HepG2 (cell line): Measurements from ENCODE around the gene SLC38A1. TPM values are rescaled to one million over a fixed set of nuclear protein-coding genes. Genes with fewer than 3 reads are reported as not detected.

ENCODE experiments used
- ATAC-seq: fragments of 200-7000 bp; cut with Tn5 transposase; 3 replicates; pipeline ENCODE4 v1.9.1; 2020; ENCODE audit warnings: mild to moderate bottlenecking, moderate library complexity
- BruUV-seq: library from RNA; stranded (reverse); fragments of 400-500 nt; replicated peaks from 2 replicates; lab custom pipeline; 2021; lab: Mats Ljungman, UMichigan
- CTCF ChIA-PET: fragments of 300-600 bp; formaldehyde crosslinking; extraction: SDS; loops from one replicate; lab custom pipeline; 2021; ENCODE audit warnings: low total read pairs, inconsistent platforms, low intra/inter-chr PET ratio; lab: Yijun Ruan, JAX
- POLR2A ChIA-PET: fragments of 350-600 bp; sonication (Branson Sonifier 250); formaldehyde crosslinking; loops from one replicate; lab custom pipeline; 2020; ENCODE audit warnings: antibody characterized with exemption, inconsistent platforms; lab: Yijun Ruan, JAX
- DNase-seq: peaks from one replicate; pipeline ENCODE4 v3.0.0-alpha.2; 2015; ENCODE audit warnings: low spot score
- FAIRE-seq: peaks from 3 replicates; lab custom pipeline; 2011; peaks lifted over from hg19 to GRCh38; lab: Jason Lieb, UNC
- H2AFZ ChIP-seq: one replicate; pipeline ENCODE4 v1.6.1; 2011; ENCODE audit warnings: low read length, inconsistent platforms
- H3K27ac ChIP-seq: fragments of 300-600 bp; 3 replicates; pipeline ENCODE4 v1.8.0; 2011; ENCODE audit warnings: mixed run types, mild to moderate bottlenecking, mixed read lengths, low read length, inconsistent platforms; ENCODE audit not compliant: insufficient read depth; ENCODE audit errors: extremely low read length
- H3K27me3 ChIP-seq, 2 experiments: fragments of 200-600 bp in 1 of 2; 2 replicates in 1 of 2; 3 replicates in 1 of 2; pipeline versions ENCODE4 v1.6.0 to v1.8.0; 2011; ENCODE audit warnings: low read length in 2 of 2, mild to moderate bottlenecking in 2 of 2, moderate library complexity in 2 of 2, inconsistent platforms in 1 of 2; ENCODE audit not compliant: insufficient read depth in 2 of 2, control insufficient read depth in 1 of 2
- H3K36me3 ChIP-seq, 2 experiments: fragments of 200-600 bp in 1 of 2; replicated peaks in 1 of 2; 2 replicates in 1 of 2; 3 replicates in 1 of 2; pipeline versions ENCODE4 v1.5.1 to v1.8.0; 2011; ENCODE audit warnings: low read length in 2 of 2, inconsistent platforms in 1 of 2; ENCODE audit not compliant: insufficient read depth in 2 of 2, control insufficient read depth in 1 of 2
- H3K4me1 ChIP-seq: 2 replicates; pipeline ENCODE4 v1.5.1; 2012; ENCODE audit warnings: low read length, inconsistent platforms; ENCODE audit not compliant: insufficient read depth
- H3K4me2 ChIP-seq: 2 replicates; pipeline ENCODE4 v1.6.0; 2011; ENCODE audit warnings: low read depth, low read length, inconsistent platforms
- H3K4me3 ChIP-seq, 3 experiments: fragments of 200-600 bp in 1 of 3; sonication (generic), shearing (Covaris generic) in 1 of 3; replicated peaks in 1 of 3; 2 replicates each; pipeline ENCODE4 v1.5.1; 2011 to 2016; ENCODE audit warnings: low read length in 3 of 3, inconsistent platforms in 2 of 3, low read depth in 2 of 3, mild to moderate bottlenecking in 2 of 3, control low read depth in 1 of 3, mixed read lengths in 1 of 3; ENCODE audit not compliant: insufficient read depth in 1 of 3
- H3K79me2 ChIP-seq: one replicate; pipeline ENCODE4 v1.6.1; 2011; ENCODE audit warnings: low read length, inconsistent platforms; ENCODE audit not compliant: insufficient read depth
- H3K9ac ChIP-seq: 2 replicates; pipeline ENCODE4 v1.6.0; 2011; ENCODE audit warnings: mild to moderate bottlenecking, low read depth, low read length, inconsistent platforms; ENCODE audit not compliant: insufficient read depth
- H3K9me3 ChIP-seq: 2 replicates; pipeline ENCODE4 v1.5.1; 2012; ENCODE audit warnings: mild to moderate bottlenecking, low read length
- H4K20me1 ChIP-seq: 2 replicates; pipeline ENCODE4 v1.6.0; 2011; ENCODE audit warnings: inconsistent platforms, mild to moderate bottlenecking, low read length, moderate library complexity; ENCODE audit not compliant: insufficient read depth
- AKAP8 ChIP-seq: sonication (generic); formaldehyde crosslinking; IDR thresholded peaks from 2 replicates; pipeline ENCODE4 v1.5.1; 2020; ENCODE audit warnings: mild to moderate bottlenecking, missing genetic modification reagents
- BRCA1 ChIP-seq: sonication (generic); formaldehyde crosslinking; IDR thresholded peaks from 2 replicates; pipeline ENCODE4 v1.4.0; 2020; ENCODE audit warnings: missing genetic modification reagents
- KDM2A ChIP-seq: sonication (generic); formaldehyde crosslinking; IDR thresholded peaks from 2 replicates; pipeline ENCODE4 v1.4.0; 2020; ENCODE audit warnings: low read depth, missing genetic modification reagents, borderline replicate concordance
- KLF6 ChIP-seq: IDR thresholded peaks from 2 replicates; pipeline ENCODE4 v1.8.0; 2016; ENCODE audit warnings: missing biosample characterization, missing genetic modification reagents
- MAFK ChIP-seq, 2 experiments: IDR thresholded peaks in 1 of 2; conservative IDR thresholded peaks in 1 of 2; 2 replicates each; pipeline ENCODE4 v1.6.1; 2011; ENCODE audit warnings: improper control_type of control experiment in 2 of 2, low read length in 2 of 2
- MEIS2 ChIP-seq: sonication (generic); formaldehyde crosslinking; IDR thresholded peaks from 2 replicates; pipeline ENCODE4 v1.9.0; 2021; ENCODE audit warnings: mild to moderate bottlenecking, missing genetic modification reagents
- MYC ChIP-seq: sonication (generic); formaldehyde crosslinking; IDR thresholded peaks from 2 replicates; pipeline ENCODE4 v1.9.0; 2021; ENCODE audit warnings: missing genetic modification reagents, borderline replicate concordance
- NONO ChIP-seq, 2 experiments: fragments of 450-650 bp in 1 of 2; sonication (generic) in 1 of 2; formaldehyde crosslinking in 1 of 2; IDR thresholded peaks in 1 of 2; conservative IDR thresholded peaks in 1 of 2; 2 replicates each; pipeline versions ENCODE4 v1.6.1 to v1.8.0; 2017 to 2022; ENCODE audit warnings: mild to moderate bottlenecking in 1 of 2, missing genetic modification reagents in 1 of 2, moderate library complexity in 1 of 2
- RFX3 ChIP-seq: IDR thresholded peaks from 2 replicates; pipeline ENCODE4 v1.6.1; 2016; ENCODE audit warnings: missing biosample characterization, missing genetic modification reagents
- TBX3 ChIP-seq: fragments of 450-650 bp; IDR thresholded peaks from 2 replicates; pipeline ENCODE4 v1.6.1; 2017; ENCODE audit warnings: antibody characterized with exemption, mild to moderate bottlenecking, inconsistent platforms, borderline replicate concordance
- ZNF274 ChIP-seq: sonication (generic); formaldehyde crosslinking; IDR thresholded peaks from 2 replicates; pipeline ENCODE4 v1.5.1; 2020; ENCODE audit warnings: mild to moderate bottlenecking, missing genetic modification reagents
- ZNF326 ChIP-seq: sonication (generic); formaldehyde crosslinking; IDR thresholded peaks from 2 replicates; pipeline ENCODE4 v1.4.0; 2020; ENCODE audit warnings: missing genetic modification reagents, borderline replicate concordance
- ZNF501 ChIP-seq: sonication (generic); formaldehyde crosslinking; IDR thresholded peaks from 2 replicates; pipeline ENCODE4 v1.5.1; 2020; ENCODE audit warnings: mild to moderate bottlenecking, moderate library complexity, missing genetic modification reagents
- ZNF558 ChIP-seq: sonication (generic); formaldehyde crosslinking; IDR thresholded peaks from 2 replicates; pipeline ENCODE4 v1.9.0; 2022; ENCODE audit warnings: mild to moderate bottlenecking, missing genetic modification reagents, borderline replicate concordance
- ZNF563 ChIP-seq: sonication (generic); formaldehyde crosslinking; IDR thresholded peaks from 2 replicates; pipeline ENCODE4 v1.8.0; 2022; ENCODE audit warnings: mild to moderate bottlenecking, moderate library complexity, missing genetic modification reagents
- ZNF670 ChIP-seq: sonication (generic); formaldehyde crosslinking; IDR thresholded peaks from 2 replicates; pipeline ENCODE4 v1.8.0; 2022; ENCODE audit warnings: mild to moderate bottlenecking, missing genetic modification reagents, borderline replicate concordance
- ZSCAN9 ChIP-seq: IDR thresholded peaks from 2 replicates; pipeline ENCODE4 v1.6.1; 2016; ENCODE audit warnings: borderline replicate concordance
- WGBS: methylation state at CpG from one replicate; pipeline ENCODE4 v1.1.6; 2017; ENCODE audit warnings: low lambda C conversion rate; 5-methylcytosine and 5-hydroxymethylcytosine counted together
- in situ Hi-C: cut with HindIII; loops from 2 replicates; pipeline ENCODE4 v1.10.0; 2017; ENCODE audit warnings: low pct_unique_long_range_greater_than_20kb; ENCODE audit not compliant: extremely low pct_ligation_motif_present
- intact Hi-C: fragments of 100-400 bp; cut with micrococcal nuclease; formaldehyde crosslinking; loops from one replicate; pipeline ENCODE4 v1.10.0; 2022; ENCODE audit not compliant: unreplicated experiment
- polyA plus RNA-seq, 8 experiments: library from polyadenylated mRNA; depleted of rRNA in 3 of 8; stranded (reverse) in 7 of 8; unstranded in 1 of 8; fragments of >200 nt; fragmentation: Illumina TruSeq in 4 of 8; extraction: Trizol in 4 of 8; gene quantifications; 2 replicates each; pipeline versions ENCODE4 v1.2.1 to v1.2.3, GENCODE V29; 2011 to 2016; ENCODE audit warnings: low read depth in 4 of 8, missing spikeins in 1 of 8, mixed read lengths in 1 of 8; ENCODE audit not compliant: insufficient read depth in 1 of 8
- total RNA-seq, 5 experiments: library from RNA; depleted of rRNA; stranded (reverse); fragments of >200 nt; fragmentation: Illumina TruSeq; extraction: Trizol; gene quantifications; 2 replicates each; pipeline ENCODE4 v1.2.3, GENCODE V29; 2016; ENCODE audit warnings: low read depth in 1 of 5
- TF ChIP-seq, protein P1 (sequence below): sonication (generic); formaldehyde crosslinking; IDR thresholded peaks from 2 replicates; pipeline ENCODE4 v1.4.0; 2020; ENCODE audit warnings: missing genetic modification reagents, borderline replicate concordance
- TF ChIP-seq, protein P2 (sequence below): sonication (generic); formaldehyde crosslinking; IDR thresholded peaks from 2 replicates; pipeline ENCODE4 v1.4.0; 2020; ENCODE audit warnings: mild to moderate bottlenecking, missing genetic modification reagents
- TF ChIP-seq, protein P3 (sequence below): sonication (generic); formaldehyde crosslinking; IDR thresholded peaks from 2 replicates; pipeline ENCODE4 v1.4.0; 2020; ENCODE audit warnings: missing genetic modification reagents

The SLC38A1 gene
- total and polyA plus RNA-seq, 2 of the 13 experiments (the other 11 are each of a cell fraction or from before 2014, with no cell fraction given): 47.0 to 50.6 TPM

DNA sequence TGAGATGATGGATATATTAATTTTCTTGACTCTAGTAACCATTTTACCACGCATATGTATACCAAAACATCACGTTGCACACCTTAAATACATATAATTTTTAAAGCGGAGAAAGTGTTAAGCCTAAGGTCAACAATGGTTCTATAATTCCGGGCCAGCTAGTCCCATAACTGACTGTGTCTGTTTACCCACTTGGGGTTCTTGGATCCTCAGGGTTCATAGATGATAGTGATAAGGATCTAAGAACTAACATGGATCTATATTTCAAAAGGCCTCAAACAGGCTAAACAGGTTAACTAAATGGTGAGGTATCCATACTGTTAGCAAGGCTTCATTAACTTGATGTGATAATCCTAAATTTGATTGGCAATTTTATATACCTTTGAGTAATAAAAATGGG is 9.8 kb downstream of the SLC38A1 start:
- no peak overlapping the region for H2AFZ ChIP-seq
- in situ Hi-C loops (no loop called here), intact Hi-C loops (no loop called here)
- ChIA-PET CTCF (no interaction called here), POLR2A (no interaction called here)
- peak; percentile 45; the same call in 1 of the 3 replicates for ATAC-seq
- H3K79me2 ChIP-seq: peaks cover 84% of the 10 kb centered on the region
- H4K20me1 ChIP-seq: peaks cover 51% of the 10 kb centered on the region
- H3K36me3 ChIP-seq: peaks cover 0 to 9% of the 10 kb centered on the region in 2 experiments; a peak in 1 of 5 replicates
- no peak overlapping the region for H3K4me3 ChIP-seq
- WGBS: 45% methylated on average over 4 of the region's 4 CpGs
- H3K9me3 ChIP-seq: no peaks in the 10 kb centered on the region
- H3K4me1 ChIP-seq: peaks cover 56% of the 10 kb centered on the region
- no peak overlapping the region for H3K4me2 ChIP-seq
- FAIRE-seq: peak; percentile 42
- H3K27ac ChIP-seq: no peak overlapping the region
- H3K27me3 ChIP-seq: no peaks in the 10 kb centered on the region
- no peak overlapping the region for H3K9ac ChIP-seq
- BruUV-seq: no TSS peak
- DNase-seq: peak; percentile 44
- TF ChIP-seq KDM2A (CRISPR knock-in tag) (no peak), ZNF501 (CRISPR knock-in tag) (no peak), ZNF670 (no peak), ZNF274 (CRISPR knock-in tag) (no peak), MEIS2 (no peak), ZNF563 (CRISPR knock-in tag) (no peak), MYC (CRISPR knock-in tag) (no peak), AKAP8 (no peak), NONO (IDR thresholded peaks at IDR 0.05) (no peak), NONO (CRISPR knock-in tag; conservative IDR thresholded peaks at IDR 0.05) (no peak), KLF6 (no peak), BRCA1 (CRISPR knock-in tag) (no peak), MAFK (conservative IDR thresholded peaks at IDR 0.05 in 1 of 2, IDR thresholded peaks at IDR 0.05 in 1 of 2; ENCODE audit: low read length in 2 of 2) (no peak), ZSCAN9 (no peak), TBX3 (0 out of 2 replicates have a peak, but pooled peaks have one; percentile 17), ZNF558 (CRISPR knock-in tag) (no peak), RFX3 (no peak), ZNF326 (CRISPR knock-in tag) (no peak)
- TF ChIP-seq, protein P1, sequence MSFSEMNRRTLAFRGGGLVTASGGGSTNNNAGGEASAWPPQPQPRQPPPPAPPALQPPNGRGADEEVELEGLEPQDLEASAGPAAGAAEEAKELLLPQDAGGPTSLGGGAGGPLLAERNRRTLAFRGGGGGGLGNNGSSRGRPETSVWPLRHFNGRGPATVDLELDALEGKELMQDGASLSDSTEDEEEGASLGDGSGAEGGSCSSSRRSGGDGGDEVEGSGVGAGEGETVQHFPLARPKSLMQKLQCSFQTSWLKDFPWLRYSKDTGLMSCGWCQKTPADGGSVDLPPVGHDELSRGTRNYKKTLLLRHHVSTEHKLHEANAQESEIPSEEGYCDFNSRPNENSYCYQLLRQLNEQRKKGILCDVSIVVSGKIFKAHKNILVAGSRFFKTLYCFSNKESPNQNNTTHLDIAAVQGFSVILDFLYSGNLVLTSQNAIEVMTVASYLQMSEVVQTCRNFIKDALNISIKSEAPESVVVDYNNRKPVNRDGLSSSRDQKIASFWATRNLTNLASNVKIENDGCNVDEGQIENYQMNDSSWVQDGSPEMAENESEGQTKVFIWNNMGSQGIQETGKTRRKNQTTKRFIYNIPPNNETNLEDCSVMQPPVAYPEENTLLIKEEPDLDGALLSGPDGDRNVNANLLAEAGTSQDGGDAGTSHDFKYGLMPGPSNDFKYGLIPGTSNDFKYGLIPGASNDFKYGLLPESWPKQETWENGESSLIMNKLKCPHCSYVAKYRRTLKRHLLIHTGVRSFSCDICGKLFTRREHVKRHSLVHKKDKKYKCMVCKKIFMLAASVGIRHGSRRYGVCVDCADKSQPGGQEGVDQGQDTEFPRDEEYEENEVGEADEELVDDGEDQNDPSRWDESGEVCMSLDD (CRISPR knock-in tag): no peak
- TF ChIP-seq, protein P2, sequence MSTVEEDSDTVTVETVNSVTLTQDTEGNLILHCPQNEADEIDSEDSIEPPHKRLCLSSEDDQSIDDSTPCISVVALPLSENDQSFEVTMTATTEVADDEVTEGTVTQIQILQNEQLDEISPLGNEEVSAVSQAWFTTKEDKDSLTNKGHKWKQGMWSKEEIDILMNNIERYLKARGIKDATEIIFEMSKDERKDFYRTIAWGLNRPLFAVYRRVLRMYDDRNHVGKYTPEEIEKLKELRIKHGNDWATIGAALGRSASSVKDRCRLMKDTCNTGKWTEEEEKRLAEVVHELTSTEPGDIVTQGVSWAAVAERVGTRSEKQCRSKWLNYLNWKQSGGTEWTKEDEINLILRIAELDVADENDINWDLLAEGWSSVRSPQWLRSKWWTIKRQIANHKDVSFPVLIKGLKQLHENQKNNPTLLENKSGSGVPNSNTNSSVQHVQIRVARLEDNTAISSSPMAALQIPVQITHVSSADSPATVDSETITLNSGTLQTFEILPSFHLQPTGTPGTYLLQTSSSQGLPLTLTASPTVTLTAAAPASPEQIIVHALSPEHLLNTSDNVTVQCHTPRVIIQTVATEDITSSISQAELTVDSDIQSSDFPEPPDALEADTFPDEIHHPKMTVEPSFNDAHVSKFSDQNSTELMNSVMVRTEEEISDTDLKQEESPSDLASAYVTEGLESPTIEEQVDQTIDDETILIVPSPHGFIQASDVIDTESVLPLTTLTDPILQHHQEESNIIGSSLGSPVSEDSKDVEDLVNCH: no peak
- TF ChIP-seq, protein P3, sequence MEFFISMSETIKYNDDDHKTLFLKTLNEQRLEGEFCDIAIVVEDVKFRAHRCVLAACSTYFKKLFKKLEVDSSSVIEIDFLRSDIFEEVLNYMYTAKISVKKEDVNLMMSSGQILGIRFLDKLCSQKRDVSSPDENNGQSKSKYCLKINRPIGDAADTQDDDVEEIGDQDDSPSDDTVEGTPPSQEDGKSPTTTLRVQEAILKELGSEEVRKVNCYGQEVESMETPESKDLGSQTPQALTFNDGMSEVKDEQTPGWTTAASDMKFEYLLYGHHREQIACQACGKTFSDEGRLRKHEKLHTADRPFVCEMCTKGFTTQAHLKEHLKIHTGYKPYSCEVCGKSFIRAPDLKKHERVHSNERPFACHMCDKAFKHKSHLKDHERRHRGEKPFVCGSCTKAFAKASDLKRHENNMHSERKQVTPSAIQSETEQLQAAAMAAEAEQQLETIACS (CRISPR knock-in tag): no peak
